SK-N-SH (cell line): ENCODE measurements around the gene NELFB. TPM values are rescaled to one million over a fixed set of nuclear protein-coding genes. Genes with fewer than 3 reads are reported as not detected.

Experiments
- CTCF ChIA-PET: fragments of 300-600, 350-600 bp; formaldehyde crosslinking; extraction: SDS; loops from one replicate; lab custom pipeline; 2021; lab: Yijun Ruan, JAX
- POLR2A ChIA-PET: fragments of 350-600 bp; sonication (Branson Sonifier 250); formaldehyde crosslinking; extraction: SDS; loops from one replicate; lab custom pipeline; 2020; ENCODE audit warnings: antibody characterized with exemption, inconsistent platforms; lab: Yijun Ruan, JAX
- DNase-seq: peaks from one replicate; pipeline ENCODE4 v3.0.0; 2012
- H2AFZ ChIP-seq: fragments of 200-600 bp; sonication (generic); 2 replicates; pipeline ENCODE4 v1.8.1; 2016; ENCODE audit warnings: antibody characterized with exemption, mild to moderate bottlenecking, low read depth
- H3F3A ChIP-seq: fragments of 200-600 bp; sonication (generic); replicated peaks from 2 replicates; pipeline ENCODE3; 2016; ENCODE audit warnings: antibody characterized with exemption, mild to moderate bottlenecking; ENCODE audit not compliant: insufficient read depth
- H3K27ac ChIP-seq, 2 experiments: fragments of 200-500 bp in 1 of 2; fragments of 200-600 bp in 1 of 2; sonication (Bioruptor generic) in 1 of 2; sonication (generic), shearing (Covaris generic) in 1 of 2; 2 replicates each; pipeline versions ENCODE4 v1.5.1 to v1.6.1; 2014 to 2016; ENCODE audit warnings: low read depth in 2 of 2, inconsistent platforms in 1 of 2, low read length in 1 of 2, mild to moderate bottlenecking in 1 of 2, mixed read lengths in 1 of 2
- H3K27me3 ChIP-seq: fragments of 200-600 bp; sonication (generic), shearing (Covaris generic); 2 replicates; pipeline ENCODE4 v1.6.1; 2016; ENCODE audit warnings: mixed run types; ENCODE audit not compliant: insufficient read depth
- H3K36me3 ChIP-seq, 2 experiments: fragments of 200-500 bp in 1 of 2; fragments of 200-600 bp in 1 of 2; sonication (Bioruptor generic) in 1 of 2; sonication (generic) in 1 of 2; replicated peaks in 1 of 2; 2 replicates each; pipeline versions ENCODE3 to v1.5.1; 2014 to 2016; ENCODE audit warnings: low read length in 1 of 2, mild to moderate bottlenecking in 1 of 2; ENCODE audit not compliant: insufficient read depth in 2 of 2, control insufficient read depth in 1 of 2
- H3K4me1 ChIP-seq, 2 experiments: fragments of 200-500 bp in 1 of 2; fragments of 200-600 bp in 1 of 2; sonication (Bioruptor generic) in 1 of 2; sonication (generic), shearing (Covaris generic) in 1 of 2; 2 replicates each; pipeline versions ENCODE4 v1.5.1 to v1.6.1; 2014 to 2016; ENCODE audit warnings: low read depth in 1 of 2, low read length in 1 of 2, mixed run types in 1 of 2; ENCODE audit not compliant: insufficient read depth in 2 of 2, control insufficient read depth in 1 of 2
- H3K4me2 ChIP-seq: fragments of 200-600 bp; sonication (generic), shearing (Covaris generic); 2 replicates; pipeline ENCODE4 v1.6.1; 2017; ENCODE audit warnings: mixed run types
- H3K4me3 ChIP-seq, 2 experiments: fragments of 200-500 bp in 1 of 2; fragments of 200-600 bp in 1 of 2; sonication (Bioruptor generic) in 1 of 2; sonication (generic), shearing (Covaris generic) in 1 of 2; 2 replicates each; pipeline versions ENCODE4 v1.5.1 to v1.8.1; 2014 to 2016; ENCODE audit warnings: low read depth in 2 of 2, inconsistent platforms in 1 of 2, low read length in 1 of 2, mild to moderate bottlenecking in 1 of 2, mixed read lengths in 1 of 2, moderate library complexity in 1 of 2
- H3K79me2 ChIP-seq: fragments of 200-600 bp; sonication (generic); 2 replicates; pipeline ENCODE4 v1.8.1; 2017; ENCODE audit warnings: mild to moderate bottlenecking; ENCODE audit not compliant: insufficient read depth
- H3K9ac ChIP-seq: fragments of 200-600 bp; sonication (generic); 2 replicates; pipeline ENCODE4 v1.6.1; 2017; ENCODE audit warnings: mixed run types
- H3K9me2 ChIP-seq: fragments of 200-600 bp; sonication (generic); 2 replicates; pipeline ENCODE4 v1.6.1; 2017; ENCODE audit warnings: mixed run types
- H3K9me3 ChIP-seq: fragments of 200-600 bp; sonication (generic); 2 replicates; pipeline ENCODE4 v1.6.1; 2017; ENCODE audit warnings: mixed run types, mild to moderate bottlenecking, moderate library complexity
- H4K20me1 ChIP-seq: fragments of 200-600 bp; sonication (generic); 2 replicates; pipeline ENCODE4 v1.6.1; 2017; ENCODE audit warnings: mild to moderate bottlenecking, mixed run types; ENCODE audit not compliant: insufficient read depth
- CHD2 ChIP-seq: fragments of 150-350 bp; IDR thresholded peaks from 2 replicates; pipeline ENCODE4 v1.6.1; 2018; ENCODE audit warnings: low read length; ENCODE audit not compliant: partially characterized antibody
- CTCF ChIP-seq: fragments of 200-600 bp; sonication (generic); IDR thresholded peaks from 2 replicates; pipeline ENCODE4 v1.6.1; 2017; ENCODE audit warnings: antibody characterized with exemption, mild to moderate bottlenecking, moderate library complexity
- EP300 ChIP-seq, 2 experiments: IDR thresholded peaks; 2 replicates each; pipeline versions ENCODE4 v1.4.0 to v1.6.1; 2012; ENCODE audit warnings: borderline replicate concordance in 1 of 2, low read depth in 1 of 2, low read length in 1 of 2
- EZH2phosphoT487 ChIP-seq: fragments of 200-600 bp; sonication (generic); IDR thresholded peaks from 2 replicates; pipeline ENCODE4 v1.6.1; 2017; ENCODE audit warnings: low read depth, mixed run types, mild to moderate bottlenecking, antibody characterized with exemption, moderate library complexity, borderline replicate concordance
- FOXJ3 ChIP-seq: sonication (generic); formaldehyde crosslinking; IDR thresholded peaks from 2 replicates; pipeline ENCODE4 v1.5.1; 2020; ENCODE audit warnings: mild to moderate bottlenecking, missing genetic modification reagents
- FOXM1 ChIP-seq: IDR thresholded peaks from 2 replicates; pipeline ENCODE4 v1.4.0; 2012; ENCODE audit warnings: low read depth, mild to moderate bottlenecking
- GATA2 ChIP-seq: sonication (generic); formaldehyde crosslinking; IDR thresholded peaks from 2 replicates; pipeline ENCODE4 v1.5.0; 2020; ENCODE audit warnings: mild to moderate bottlenecking, missing genetic modification reagents
- IRF3 ChIP-seq: fragments of 150-350 bp; IDR thresholded peaks from 2 replicates; pipeline ENCODE4 v1.6.1; 2016; ENCODE audit warnings: mild to moderate bottlenecking, low read depth, low read length
- MEF2A ChIP-seq: IDR thresholded peaks from 2 replicates; pipeline ENCODE4 v1.4.0; 2012; ENCODE audit warnings: low read depth, borderline replicate concordance
- MXI1 ChIP-seq: IDR thresholded peaks from 2 replicates; pipeline ENCODE4 v1.6.1; 2012; ENCODE audit warnings: mild to moderate bottlenecking, low read depth, low read length, improper control_type of control experiment
- NFIC ChIP-seq: IDR thresholded peaks from 2 replicates; pipeline ENCODE4 v1.4.0; 2012; ENCODE audit warnings: borderline replicate concordance
- POLR2AphosphoS5 ChIP-seq: IDR thresholded peaks from 2 replicates; pipeline ENCODE4 v1.6.1; 2012; ENCODE audit warnings: low read depth, low read length
- RFX5 ChIP-seq: IDR thresholded peaks from 2 replicates; pipeline ENCODE4 v1.6.1; 2012; ENCODE audit warnings: mild to moderate bottlenecking, improper control_type of control experiment, low read length
- TEAD4 ChIP-seq: IDR thresholded peaks from 2 replicates; pipeline ENCODE4 v1.4.0; 2012; ENCODE audit warnings: mild to moderate bottlenecking, borderline replicate concordance; ENCODE audit not compliant: insufficient read depth
- USF1 ChIP-seq: IDR thresholded peaks from 2 replicates; pipeline ENCODE4 v1.4.0; 2012; ENCODE audit warnings: low read depth, borderline replicate concordance
- YY1 ChIP-seq: IDR thresholded peaks from 2 replicates; pipeline ENCODE4 v1.4.0; 2012; ENCODE audit warnings: low read depth, mild to moderate bottlenecking
- ZBTB33 ChIP-seq: IDR thresholded peaks from 2 replicates; pipeline ENCODE4 v1.4.0; 2012; ENCODE audit warnings: low read depth, borderline replicate concordance
- WGBS: methylation state at CpG from one replicate; pipeline ENCODE4 v1.1.6; 2017; ENCODE audit warnings: low lambda C conversion rate; 5-methylcytosine and 5-hydroxymethylcytosine counted together
- polyA plus RNA-seq, 3 experiments: library from polyadenylated mRNA; depleted of rRNA; stranded (reverse); fragments of >200 nt; gene quantifications; 2 replicates each; pipeline ENCODE4 v1.2.3, GENCODE V29; 2012

Gene NELFB
- polyA plus RNA-seq, 1 of the 3 experiments (the other 2 are of a cell fraction), result 62.7 TPM

- TF ChIP-seq CTCF, result no peak
- TF ChIP-seq MEF2A, result no peak
- no peak for TF ChIP-seq NFIC
- TF ChIP-seq RFX5, result no peak
- no peak for TF ChIP-seq USF1
- TF ChIP-seq MXI1, result no peak
- TF ChIP-seq ZBTB33, result no peak
Measured at GRCh38 chr9:137221506-137222111, 33.5 kb upstream of the NELFB start (continued).

GRCh38 chr9:137222190-137223077, 32.7 kb upstream of the NELFB start, which contains the start of gene RNF208:
TSS of gene RNF208 (minus strand) at chr9:137222240. CDS start at chr9:137221212, 1,028 bp downstream.
- DNase-seq, result peak; percentile 80
- Histone ChIP-seq H3K4me3 (peak within 1 kb of the TSS; percentile 56; a peak in 3 of 4 replicates), H3K27me3 (no peaks in the 10 kb centered on the region), H3K79me2 (no peaks in the 10 kb centered on the region), H3K4me1 (peaks cover 5 to 33% of the 10 kb centered on the region in 2 experiments; a peak in 1 of 4 replicates), H3K9me2 (no peaks in the 10 kb centered on the region), H3K9me3 (no peaks in the 10 kb centered on the region), H3K9ac (peak within 1 kb of the TSS; percentile 49), H3F3A (peaks cover 16% of the 10 kb centered on the region), H3K27ac (peak within 1 kb of the TSS; percentile 15 to 76; a peak in 2 of 4 replicates), H2AFZ (0 out of 2 replicates have a peak within 1 kb of the TSS, but pooled peaks have one; percentile 46), H3K36me3 (no peaks in the 10 kb centered on the region), H4K20me1 (no peaks in the 10 kb centered on the region), H3K4me2 (peak within 1 kb of the TSS; percentile 99)
- ChIA-PET CTCF (interaction anchor here (0.6 to 7.7 kb wide), 9 partner anchors 14 to 176 kb away, joined by 3 to 95 read pairs (median 3); partner anchors contain the start of genes NELFB, NPDC1 and TPRN), POLR2A (interaction anchor here (0.8 to 3.4 kb wide), 8 partner anchors 18 to 136 kb away, joined by 3 to 18 read pairs (median 4); partner anchors contain the start of genes ANAPC2, MAN1B1, NDOR1 and SSNA1)
- TF ChIP-seq POLR2AphosphoS5, result no peak
- no peak for TF ChIP-seq EZH2phosphoT487
- no peak for TF ChIP-seq TEAD4
- TF ChIP-seq CTCF, result no peak
- TF ChIP-seq CHD2, result no peak
- no peak for TF ChIP-seq EP300 (IDR thresholded peaks at IDR 0.05; ENCODE audit: borderline replicate concordance in 1 of 2, low read depth in 1 of 2, low read length in 1 of 2)
- no peak for TF ChIP-seq RFX5
- TF ChIP-seq IRF3, result no peak
- TF ChIP-seq YY1, result no peak
- no peak for TF ChIP-seq MXI1
- no peak for TF ChIP-seq FOXJ3 (CRISPR knock-in tag)
- TF ChIP-seq GATA2, result no peak
- no peak for TF ChIP-seq USF1
- no peak for TF ChIP-seq FOXM1
- no peak for TF ChIP-seq NFIC
- 23% methylated on average over 6 of the region's 88 CpGs for WGBS
